IMR-90 (cell line): ENCODE data around the gene TMPRSS15. TPM values are rescaled to one million over a fixed set of nuclear protein-coding genes. Genes with fewer than 3 reads are reported as not detected.

Experiments
- ATAC-seq: fragments of 200-7000 bp; cut with Tn5 transposase; 2 replicates; pipeline ENCODE4 v1.9.1; 2020; ENCODE audit warnings: low read depth, mild to moderate bottlenecking, moderate library complexity
- BruUV-seq: library from RNA; stranded (reverse); fragments of 400-500 nt; replicated peaks from 2 replicates; lab custom pipeline; 2021; lab: Mats Ljungman, UMichigan
- CTCF ChIA-PET: fragments of 300-600 bp; formaldehyde crosslinking; extraction: SDS; loops from one replicate; lab custom pipeline; 2021; ENCODE audit warnings: antibody characterized with exemption; lab: Yijun Ruan, JAX
- POLR2A ChIA-PET: fragments of 300-600 bp; sonication (Branson Sonifier 250); formaldehyde crosslinking; loops from one replicate; lab custom pipeline; 2022; ENCODE audit warnings: antibody characterized with exemption; ENCODE audit not compliant: unreplicated experiment; lab: Charles Lee
- DNase-seq: peaks from one replicate; pipeline ENCODE4 v3.0.0; 2013
- H2AFZ ChIP-seq: replicated peaks from 2 replicates; pipeline ENCODE3; 2013; ENCODE audit warnings: low read length, mild to moderate bottlenecking; ENCODE audit not compliant: poor library complexity
- H2AK5ac ChIP-seq: 2 replicates; pipeline ENCODE4 v1.6.1; 2013; ENCODE audit warnings: low read depth, low read length, inconsistent platforms
- H2AK9ac ChIP-seq: replicated peaks from 2 replicates; pipeline ENCODE3; 2013; ENCODE audit warnings: mild to moderate bottlenecking, low read depth, low read length, moderate library complexity; ENCODE audit not compliant: poor library complexity
- H2BK120ac ChIP-seq: 2 replicates; pipeline ENCODE4 v1.6.1; 2013; ENCODE audit warnings: low read depth, low read length, inconsistent platforms
- H2BK15ac ChIP-seq: 3 replicates; pipeline ENCODE4 v1.6.1; 2013; ENCODE audit warnings: low read depth, low read length, inconsistent platforms
- H2BK20ac ChIP-seq: 2 replicates; pipeline ENCODE4 v1.6.1; 2013; ENCODE audit warnings: low read depth, mild to moderate bottlenecking, inconsistent platforms, low read length, moderate library complexity
- H2BK5ac ChIP-seq: 2 replicates; pipeline ENCODE4 v1.6.1; 2013; ENCODE audit warnings: mild to moderate bottlenecking, low read depth, low read length, inconsistent platforms; ENCODE audit not compliant: poor library complexity, severe bottlenecking
- H3K14ac ChIP-seq: replicated peaks from 2 replicates; pipeline ENCODE4 v1.6.1; 2013; ENCODE audit warnings: low read depth, low read length, inconsistent platforms
- H3K18ac ChIP-seq: 2 replicates; pipeline ENCODE4 v1.6.1; 2013; ENCODE audit warnings: low read depth, low read length, control low read depth
- H3K23ac ChIP-seq: 2 replicates; pipeline ENCODE4 v1.6.1; 2013; ENCODE audit warnings: low read depth, low read length, inconsistent platforms
- H3K27ac ChIP-seq: 2 replicates; pipeline ENCODE4 v1.5.1; 2013; ENCODE audit warnings: mild to moderate bottlenecking, control low read depth, low read length; ENCODE audit not compliant: insufficient read depth
- H3K27me3 ChIP-seq: 2 replicates; pipeline ENCODE4 v1.6.1; 2013; ENCODE audit warnings: low read length; ENCODE audit not compliant: control insufficient read depth, insufficient read depth
- H3K36me3 ChIP-seq: 2 replicates; pipeline ENCODE4 v1.6.1; 2013; ENCODE audit warnings: low read length, mixed read lengths; ENCODE audit not compliant: control insufficient read depth, insufficient read depth
- H3K4ac ChIP-seq: 2 replicates; pipeline ENCODE4 v1.6.1; 2013; ENCODE audit warnings: low read depth, low read length, inconsistent platforms
- H3K4me1 ChIP-seq: 2 replicates; pipeline ENCODE4 v1.6.1; 2013; ENCODE audit warnings: low read length, mixed read lengths; ENCODE audit not compliant: control insufficient read depth, insufficient read depth
- H3K4me2 ChIP-seq: 2 replicates; pipeline ENCODE4 v1.6.1; 2013; ENCODE audit warnings: low read depth, mild to moderate bottlenecking, control low read depth, low read length, moderate library complexity
- H3K4me3 ChIP-seq: 2 replicates; pipeline ENCODE4 v1.5.1; 2013; ENCODE audit warnings: low read depth, mild to moderate bottlenecking, control low read depth, low read length, moderate library complexity; ENCODE audit not compliant: insufficient read depth
- H3K56ac ChIP-seq: 2 replicates; pipeline ENCODE4 v1.6.1; 2013; ENCODE audit warnings: low read length, inconsistent platforms; ENCODE audit not compliant: insufficient read depth; ENCODE audit errors: extremely low read depth
- H3K79me1 ChIP-seq, 2 experiments: 2 replicates each; pipeline ENCODE4 v1.6.1; 2013; ENCODE audit warnings: low read length in 2 of 2, inconsistent platforms in 1 of 2, low read depth in 1 of 2
- H3K9ac ChIP-seq: 2 replicates; pipeline ENCODE4 v1.6.1; 2013; ENCODE audit warnings: low read depth, low read length, control low read depth
- H3K9me1 ChIP-seq: 2 replicates; pipeline ENCODE4 v1.6.1; 2013; ENCODE audit warnings: low read length, inconsistent platforms; ENCODE audit not compliant: insufficient read depth
- H3K9me3 ChIP-seq: 2 replicates; pipeline ENCODE4 v1.6.1; 2013; ENCODE audit warnings: low read length; ENCODE audit not compliant: control insufficient read depth, insufficient read depth
- H4K20me1 ChIP-seq: 2 replicates; pipeline ENCODE4 v1.6.1; 2013; ENCODE audit warnings: low read length, inconsistent platforms; ENCODE audit not compliant: insufficient read depth
- H4K5ac ChIP-seq: 2 replicates; pipeline ENCODE4 v1.6.1; 2013; ENCODE audit warnings: mild to moderate bottlenecking, low read depth, low read length, control low read depth
- H4K8ac ChIP-seq, 2 experiments: 2 replicates each; pipeline ENCODE4 v1.6.1; 2013; ENCODE audit warnings: low read depth in 2 of 2, low read length in 2 of 2, control low read depth in 1 of 2, inconsistent platforms in 1 of 2
- H4K91ac ChIP-seq: 2 replicates; pipeline ENCODE4 v1.6.1; 2013; ENCODE audit warnings: low read depth, low read length, inconsistent platforms; ENCODE audit not compliant: insufficient read depth
- RFX5 ChIP-seq: IDR thresholded peaks from 2 replicates; pipeline ENCODE4 v1.8.0; 2012; ENCODE audit warnings: low read depth, mild to moderate bottlenecking, low read length, moderate library complexity
- WGBS, 2 experiments: methylation state at CpG; one replicate each; pipeline versions ENCODE4 v1.1.5 to v1.1.7; 2013; ENCODE audit warnings: missing lambda C conversion rate in 2 of 2; ENCODE audit not compliant: insufficient read length in 1 of 2; ENCODE audit errors: extremely low coverage in 2 of 2; 5-methylcytosine and 5-hydroxymethylcytosine counted together
- dilution Hi-C: fragments of 300-500 bp; cut with HindIII; formaldehyde crosslinking; loops from one replicate; pipeline ENCODE4 v1.14.3; 2018; ENCODE audit warnings: low sequenced_read_pairs; ENCODE audit not compliant: unreplicated experiment
- in situ Hi-C: fragments of 300-500 bp; cut with MboI; formaldehyde crosslinking; loops from 3 replicates; pipeline ENCODE4 v1.14.3; 2019; ENCODE audit warnings: low sequenced_read_pairs, inconsistent platforms, mixed read lengths
- intact Hi-C: fragments of 100-400 bp; cut with micrococcal nuclease; formaldehyde crosslinking; loops from 2 replicates; pipeline ENCODE4 v1.10.0; 2022
- polyA plus RNA-seq, 3 experiments: library from polyadenylated mRNA; depleted of rRNA; stranded (reverse); fragments of >200 nt; gene quantifications; 2 replicates each; pipeline ENCODE4 v1.2.3, GENCODE V29; 2012; ENCODE audit warnings: low replicate concordance in 1 of 3
- total RNA-seq: library from RNA; depleted of rRNA; stranded (reverse); fragments of >200 nt; gene quantifications from 2 replicates; pipeline ENCODE4 v1.2.3, GENCODE V29; 2012

TMPRSS15 gene
- total and polyA plus RNA-seq, 2 of the 4 experiments (the other 2 are of a cell fraction): not detected

DNA sequence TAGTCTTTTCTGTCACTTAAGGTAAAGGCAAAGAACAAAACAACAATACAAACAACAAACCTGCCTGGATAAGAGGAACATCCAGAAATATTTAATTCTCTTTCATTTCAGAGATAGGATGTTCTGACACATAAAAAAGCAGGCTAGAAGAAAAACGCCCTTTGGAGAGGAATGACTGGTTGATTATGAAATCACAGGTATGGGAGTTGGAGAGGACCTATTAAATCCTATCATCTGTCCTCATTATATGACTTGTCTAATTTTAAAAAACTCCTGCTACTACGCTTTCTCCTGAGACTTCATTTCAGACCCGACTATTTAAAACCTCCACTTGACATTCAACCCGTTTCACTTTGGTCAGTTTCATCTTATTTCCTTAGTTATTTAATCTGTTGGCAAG is 54.1 kb downstream of the TMPRSS15 start:
- BruUV-seq: no TSS peak
- Histone ChIP-seq H4K8ac (no peak overlapping the region), H3K79me1 (no peaks in the 10 kb centered on the region), H2AFZ (no peak overlapping the region), H3K14ac (no peak overlapping the region), H3K18ac (no peak overlapping the region), H3K9ac (no peak overlapping the region), H2BK15ac (no peak overlapping the region), H3K9me1 (no peaks in the 10 kb centered on the region), H4K20me1 (no peaks in the 10 kb centered on the region), H3K4me2 (no peak overlapping the region), H3K27ac (no peak overlapping the region), H2BK20ac (no peak overlapping the region), H2AK9ac (no peak overlapping the region), H4K91ac (no peak overlapping the region), H2BK5ac (no peak overlapping the region), H3K56ac (no peak overlapping the region), H4K5ac (no peak overlapping the region), H3K23ac (no peak overlapping the region), H3K27me3 (no peaks in the 10 kb centered on the region), H2AK5ac (no peak overlapping the region), H3K4me3 (no peak overlapping the region), H3K36me3 (no peaks in the 10 kb centered on the region), H2BK120ac (no peak overlapping the region), H3K4ac (no peak overlapping the region), H3K9me3 (0 out of 2 replicates have a peak, but pooled peaks cover 3% of the 10 kb centered on the region), H3K4me1 (no peaks in the 10 kb centered on the region)
- CTCF ChIA-PET: no interaction called here
- dilution Hi-C loops (no loop called here), in situ Hi-C loops (no loop called here), intact Hi-C loops (no loop called here)
- POLR2A ChIA-PET: no interaction called here
- DNase-seq (no peak), ATAC-seq (no peak)
- WGBS, 2 experiments: no CpG with 5 or more reads among the region's 4 CpGs
- TF ChIP-seq RFX5: no peak
